Gastrocnemius medialis (tissue), 4 donors: ENCODE results near the gene ACOXL.

Source experiments
- CTCF ChIP-seq, 5 experiments: fragments of 450-650 bp in 3 of 5; fragments of 200-600 bp in 2 of 5; sonication (generic) in 2 of 5; IDR thresholded peaks in 4 of 5; conservative IDR thresholded peaks in 1 of 5; 1 replicate in 4 of 5; 2 replicates in 1 of 5; pipeline ENCODE4 v1.5.1; 2016 to 2019; ENCODE audit warnings: antibody characterized with exemption in 5 of 5, mild to moderate bottlenecking in 3 of 5, moderate library complexity in 3 of 5
- POLR2A ChIP-seq, 2 donors: fragments of 450-650 bp; IDR thresholded peaks; one replicate each; pipeline ENCODE4 v1.6.1; 2017; ENCODE audit warnings: antibody characterized with exemption in 2 of 2, mild to moderate bottlenecking in 2 of 2, moderate library complexity in 2 of 2

DNA sequence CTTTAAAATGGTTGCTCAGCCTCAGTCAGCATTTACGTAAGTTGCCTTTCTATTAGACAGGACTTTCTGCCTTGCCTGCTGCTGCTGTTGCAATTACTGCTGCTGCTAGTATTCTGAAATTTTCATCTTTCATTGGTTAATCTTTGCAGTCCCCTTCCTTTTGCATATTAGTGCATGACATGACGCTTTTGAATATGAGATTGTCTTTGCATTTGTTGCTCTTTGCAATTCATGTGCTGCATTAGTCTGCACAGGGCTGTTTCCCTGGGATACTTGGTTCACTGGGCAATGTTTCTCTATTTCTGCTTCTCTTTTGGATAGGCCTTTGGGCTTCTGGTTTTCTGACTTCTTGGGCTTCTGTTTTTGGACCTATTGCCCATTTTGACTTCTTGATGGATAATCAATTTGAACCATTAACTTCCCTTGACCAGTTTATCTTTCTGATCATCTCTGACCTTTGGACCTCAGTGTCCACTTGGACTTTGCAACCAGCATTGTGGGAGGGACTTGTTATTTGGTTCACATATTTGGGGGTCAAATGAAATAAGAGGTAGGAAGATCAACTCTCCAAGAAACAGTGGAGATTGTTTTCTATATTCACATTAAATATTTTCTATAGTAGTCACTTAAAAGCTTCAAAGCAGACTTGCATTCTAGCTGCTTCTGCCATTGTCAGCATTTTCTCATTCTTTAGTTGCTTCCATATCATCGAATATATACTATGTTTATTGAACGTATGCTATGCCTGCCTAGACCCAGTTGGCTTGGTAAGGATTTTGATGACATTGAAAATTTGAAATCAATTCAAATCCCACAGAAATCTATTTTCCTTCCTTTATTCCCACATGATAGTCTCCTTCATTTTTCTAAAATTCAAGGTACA lies 42.0 kb upstream of the ACOXL start:
- TF ChIP-seq CTCF (IDR thresholded peaks at IDR 0.05 in 4 of 5, conservative IDR thresholded peaks at IDR 0.05 in 1 of 5) (no peak), POLR2A (IDR thresholded peaks at IDR 0.05) (no peak)
